ENCODE results near the gene OXCT2.

The OXCT2 gene

DNA sequence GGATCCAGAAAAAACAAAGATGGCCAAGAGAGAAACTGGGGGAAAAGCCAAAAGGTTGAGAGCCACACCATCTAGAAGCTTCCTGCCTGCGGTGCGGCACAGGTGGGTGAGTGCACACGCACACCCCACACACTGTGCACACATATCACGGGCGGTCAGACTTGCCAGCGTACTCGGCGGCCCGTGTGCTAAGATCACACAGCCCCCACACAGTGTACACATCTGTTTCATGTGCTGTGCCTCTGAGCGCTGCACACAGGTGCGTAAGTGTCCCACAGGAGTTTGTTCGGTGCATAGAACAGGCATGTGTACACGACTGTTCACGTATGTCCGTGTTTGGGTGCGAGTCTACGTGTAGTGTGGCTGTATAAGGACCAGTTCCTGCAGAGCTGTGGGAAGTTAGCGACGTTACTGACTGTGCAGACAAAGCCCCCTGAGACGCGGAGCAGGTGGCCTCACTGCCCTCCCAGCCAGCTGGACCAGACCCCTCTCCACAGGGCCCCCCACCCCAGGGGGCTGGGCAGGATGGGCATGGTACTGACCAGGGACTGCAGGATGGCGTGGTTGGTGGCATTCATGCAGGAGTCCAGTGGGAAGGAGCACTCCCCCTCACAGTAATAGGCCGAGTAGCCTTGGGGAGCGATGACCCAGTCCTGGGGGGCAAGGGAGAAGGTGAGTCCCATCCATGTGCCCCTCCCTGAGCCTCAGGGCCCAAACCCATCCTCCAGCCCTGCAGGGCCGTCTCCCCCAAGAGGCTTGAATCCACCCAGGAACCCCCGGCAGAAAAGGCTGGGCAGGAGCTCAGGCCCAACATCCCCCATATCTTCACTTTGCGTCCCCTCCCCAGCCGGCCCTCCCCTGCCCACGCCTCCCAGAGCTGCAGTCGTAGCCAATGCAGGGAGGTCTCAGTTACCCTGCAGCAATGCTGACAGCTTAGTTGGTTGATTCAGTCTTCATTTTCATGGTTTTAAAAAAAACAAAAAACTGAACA lies 8.3 kb downstream of the OXCT2 start:
- no peaks in the 10 kb centered on the region for H3K27me3 ChIP-seq (ENCODE audit: insufficient read depth, poor library complexity, severe bottlenecking)
- H3K27ac ChIP-seq (replicated peaks), result no peak overlapping the region
- H3K4me3 ChIP-seq (replicated peaks; ENCODE audit: insufficient read depth, low read length), result no peak overlapping the region
- TF ChIP-seq, protein P1, sequence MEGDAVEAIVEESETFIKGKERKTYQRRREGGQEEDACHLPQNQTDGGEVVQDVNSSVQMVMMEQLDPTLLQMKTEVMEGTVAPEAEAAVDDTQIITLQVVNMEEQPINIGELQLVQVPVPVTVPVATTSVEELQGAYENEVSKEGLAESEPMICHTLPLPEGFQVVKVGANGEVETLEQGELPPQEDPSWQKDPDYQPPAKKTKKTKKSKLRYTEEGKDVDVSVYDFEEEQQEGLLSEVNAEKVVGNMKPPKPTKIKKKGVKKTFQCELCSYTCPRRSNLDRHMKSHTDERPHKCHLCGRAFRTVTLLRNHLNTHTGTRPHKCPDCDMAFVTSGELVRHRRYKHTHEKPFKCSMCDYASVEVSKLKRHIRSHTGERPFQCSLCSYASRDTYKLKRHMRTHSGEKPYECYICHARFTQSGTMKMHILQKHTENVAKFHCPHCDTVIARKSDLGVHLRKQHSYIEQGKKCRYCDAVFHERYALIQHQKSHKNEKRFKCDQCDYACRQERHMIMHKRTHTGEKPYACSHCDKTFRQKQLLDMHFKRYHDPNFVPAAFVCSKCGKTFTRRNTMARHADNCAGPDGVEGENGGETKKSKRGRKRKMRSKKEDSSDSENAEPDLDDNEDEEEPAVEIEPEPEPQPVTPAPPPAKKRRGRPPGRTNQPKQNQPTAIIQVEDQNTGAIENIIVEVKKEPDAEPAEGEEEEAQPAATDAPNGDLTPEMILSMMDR (IDR thresholded peaks at IDR 0.05; ENCODE audit: insufficient read depth, low read length), result no peak
- TF ChIP-seq GABPA (IDR thresholded peaks at IDR 0.05; ENCODE audit: low read depth), result no peak
- TF ChIP-seq, protein P2, sequence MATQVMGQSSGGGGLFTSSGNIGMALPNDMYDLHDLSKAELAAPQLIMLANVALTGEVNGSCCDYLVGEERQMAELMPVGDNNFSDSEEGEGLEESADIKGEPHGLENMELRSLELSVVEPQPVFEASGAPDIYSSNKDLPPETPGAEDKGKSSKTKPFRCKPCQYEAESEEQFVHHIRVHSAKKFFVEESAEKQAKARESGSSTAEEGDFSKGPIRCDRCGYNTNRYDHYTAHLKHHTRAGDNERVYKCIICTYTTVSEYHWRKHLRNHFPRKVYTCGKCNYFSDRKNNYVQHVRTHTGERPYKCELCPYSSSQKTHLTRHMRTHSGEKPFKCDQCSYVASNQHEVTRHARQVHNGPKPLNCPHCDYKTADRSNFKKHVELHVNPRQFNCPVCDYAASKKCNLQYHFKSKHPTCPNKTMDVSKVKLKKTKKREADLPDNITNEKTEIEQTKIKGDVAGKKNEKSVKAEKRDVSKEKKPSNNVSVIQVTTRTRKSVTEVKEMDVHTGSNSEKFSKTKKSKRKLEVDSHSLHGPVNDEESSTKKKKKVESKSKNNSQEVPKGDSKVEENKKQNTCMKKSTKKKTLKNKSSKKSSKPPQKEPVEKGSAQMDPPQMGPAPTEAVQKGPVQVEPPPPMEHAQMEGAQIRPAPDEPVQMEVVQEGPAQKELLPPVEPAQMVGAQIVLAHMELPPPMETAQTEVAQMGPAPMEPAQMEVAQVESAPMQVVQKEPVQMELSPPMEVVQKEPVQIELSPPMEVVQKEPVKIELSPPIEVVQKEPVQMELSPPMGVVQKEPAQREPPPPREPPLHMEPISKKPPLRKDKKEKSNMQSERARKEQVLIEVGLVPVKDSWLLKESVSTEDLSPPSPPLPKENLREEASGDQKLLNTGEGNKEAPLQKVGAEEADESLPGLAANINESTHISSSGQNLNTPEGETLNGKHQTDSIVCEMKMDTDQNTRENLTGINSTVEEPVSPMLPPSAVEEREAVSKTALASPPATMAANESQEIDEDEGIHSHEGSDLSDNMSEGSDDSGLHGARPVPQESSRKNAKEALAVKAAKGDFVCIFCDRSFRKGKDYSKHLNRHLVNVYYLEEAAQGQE (IDR thresholded peaks at IDR 0.05; ENCODE audit: insufficient replicate concordance, low read depth), result no peak
- TF ChIP-seq SPI1 (IDR thresholded peaks at IDR 0.05; ENCODE audit: borderline replicate concordance, low read depth), result no peak
- no peak for TF ChIP-seq POLR2AphosphoS5 (IDR thresholded peaks at IDR 0.05; ENCODE audit: low read depth)
- no peak for DNase-seq (ENCODE audit: low read depth in 1 of 2, low spot score in 1 of 2)

DNA sequence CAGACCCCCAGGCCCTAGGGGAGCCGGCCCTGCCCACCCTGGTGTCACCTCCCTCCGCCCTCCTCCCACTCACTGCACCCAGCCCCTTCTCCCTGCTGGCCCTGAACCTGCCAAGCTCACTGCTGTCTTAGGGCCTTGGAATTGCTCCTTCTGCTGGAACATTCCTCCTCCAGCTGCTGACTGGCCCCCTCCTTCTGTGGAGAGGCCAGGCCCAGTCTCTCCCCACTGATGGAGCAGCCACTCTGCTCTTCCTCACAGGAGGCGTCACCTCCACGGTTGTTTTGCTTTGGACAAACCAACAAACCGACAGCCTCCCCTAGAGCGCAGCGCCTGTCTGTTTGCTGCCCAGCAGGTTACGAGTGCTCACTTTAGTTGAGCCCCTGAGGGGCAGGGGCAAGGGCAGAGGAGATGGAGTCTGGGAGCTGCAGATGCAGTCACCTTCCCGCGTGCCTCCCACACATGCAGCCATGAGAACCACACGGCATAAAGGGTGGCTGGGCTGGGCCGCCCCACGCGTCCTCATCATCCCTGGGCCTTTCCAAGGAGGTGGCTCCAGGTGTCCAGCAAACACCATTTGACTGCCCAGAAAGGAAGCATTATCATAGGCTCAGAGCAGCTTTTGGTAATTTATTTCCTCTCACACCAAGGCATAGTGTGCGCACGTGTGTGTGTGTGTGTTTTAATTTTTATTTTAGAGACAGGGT lies 9.4 kb downstream of the OXCT2 start:
- no peak for TF ChIP-seq SPI1 (IDR thresholded peaks at IDR 0.05; ENCODE audit: borderline replicate concordance, low read depth)
- TF ChIP-seq POLR2AphosphoS5 (IDR thresholded peaks at IDR 0.05; ENCODE audit: low read depth), result no peak
- TF ChIP-seq, protein P2 (IDR thresholded peaks at IDR 0.05; ENCODE audit: insufficient replicate concordance, low read depth), result no peak
- TF ChIP-seq GABPA (IDR thresholded peaks at IDR 0.05; ENCODE audit: low read depth), result no peak
- TF ChIP-seq, protein P1 (IDR thresholded peaks at IDR 0.05; ENCODE audit: insufficient read depth, low read length), result no peak
- Histone ChIP-seq H3K27ac (replicated peaks) (no peak overlapping the region), H3K4me3 (replicated peaks; ENCODE audit: insufficient read depth, low read length) (no peak overlapping the region), H3K27me3 (ENCODE audit: insufficient read depth, poor library complexity, severe bottlenecking) (no peaks in the 10 kb centered on the region)
- no peak for DNase-seq (ENCODE audit: low read depth in 1 of 2, low spot score in 1 of 2)

DNA sequence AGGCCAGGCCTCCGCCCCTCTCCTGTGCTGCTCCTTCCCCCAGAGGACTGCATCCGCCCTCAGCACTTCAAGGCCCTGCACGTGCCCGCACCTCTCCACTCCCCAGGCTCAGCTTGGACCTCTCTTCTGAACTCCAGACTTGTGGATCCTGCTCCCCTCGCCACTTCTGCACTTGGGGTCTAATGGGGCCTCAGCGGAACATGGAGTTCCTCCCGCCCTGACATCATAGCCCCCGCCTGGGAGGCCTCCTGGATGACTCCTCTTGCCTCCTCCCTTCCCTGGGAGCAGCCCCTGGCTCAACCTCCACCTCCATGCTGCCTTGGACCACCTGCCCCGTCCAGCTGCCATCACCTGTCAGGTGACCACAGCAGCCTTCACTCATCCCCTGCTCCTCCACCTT lies 10.1 kb downstream of the OXCT2 start:
- DNase-seq (ENCODE audit: low read depth in 1 of 2, low spot score in 1 of 2), result no peak
- no peak overlapping the region for H3K27ac ChIP-seq (replicated peaks)
- no peak for TF ChIP-seq POLR2AphosphoS5 (IDR thresholded peaks at IDR 0.05; ENCODE audit: low read depth)
- TF ChIP-seq, protein P1 (IDR thresholded peaks at IDR 0.05; ENCODE audit: insufficient read depth, low read length), result no peak
- no peak for TF ChIP-seq SPI1 (IDR thresholded peaks at IDR 0.05; ENCODE audit: borderline replicate concordance, low read depth)
- TF ChIP-seq, protein P2 (IDR thresholded peaks at IDR 0.05; ENCODE audit: insufficient replicate concordance, low read depth), result no peak
- TF ChIP-seq GABPA (IDR thresholded peaks at IDR 0.05; ENCODE audit: low read depth), result no peak

More for the DNA sequence above, 10.1 kb downstream of the OXCT2 start:
- H3K4me3 ChIP-seq (replicated peaks; ENCODE audit: insufficient read depth, low read length), result no peak overlapping the region
- H3K27me3 ChIP-seq (ENCODE audit: insufficient read depth, poor library complexity, severe bottlenecking), result no peaks in the 10 kb centered on the region

All from HL-60 (cell line).